Hematopoietic multipotent progenitor cell treated with erythropoietin and hydrocortisone succinate and interleukin-3 and kit ligand, for 15 days (in vitro differentiated cells): ENCODE data around the gene DIP2A.

ENCODE experiments used
- DNase-seq: peaks from one replicate; pipeline ENCODE4 v3.0.0-alpha.2; 2015; ENCODE audit warnings: low spot score

The DIP2A gene

DNA sequence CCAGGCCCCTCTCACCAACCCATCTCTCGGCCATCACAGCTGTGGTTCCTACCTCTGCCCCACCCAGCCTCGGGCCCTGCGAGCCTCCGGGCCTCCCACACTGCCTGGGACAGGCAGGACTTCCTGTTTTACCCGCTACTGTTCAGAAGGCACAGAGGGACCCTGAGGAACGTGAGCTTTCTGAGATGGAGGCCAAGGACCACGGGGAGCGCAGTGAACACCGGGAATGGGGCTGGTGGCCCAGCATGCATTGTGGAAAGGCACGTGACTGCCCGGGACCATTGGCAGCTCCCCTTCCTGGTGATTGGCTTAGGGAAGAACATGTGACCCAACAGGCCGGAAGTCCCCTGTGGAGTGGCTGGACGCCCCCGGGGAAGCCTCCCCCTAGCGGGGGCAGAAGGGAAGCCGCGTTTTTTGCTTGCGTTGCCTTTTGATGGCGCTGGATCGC, 139.2 kb downstream of the DIP2A start:
- no peak for DNase-seq

DNA sequence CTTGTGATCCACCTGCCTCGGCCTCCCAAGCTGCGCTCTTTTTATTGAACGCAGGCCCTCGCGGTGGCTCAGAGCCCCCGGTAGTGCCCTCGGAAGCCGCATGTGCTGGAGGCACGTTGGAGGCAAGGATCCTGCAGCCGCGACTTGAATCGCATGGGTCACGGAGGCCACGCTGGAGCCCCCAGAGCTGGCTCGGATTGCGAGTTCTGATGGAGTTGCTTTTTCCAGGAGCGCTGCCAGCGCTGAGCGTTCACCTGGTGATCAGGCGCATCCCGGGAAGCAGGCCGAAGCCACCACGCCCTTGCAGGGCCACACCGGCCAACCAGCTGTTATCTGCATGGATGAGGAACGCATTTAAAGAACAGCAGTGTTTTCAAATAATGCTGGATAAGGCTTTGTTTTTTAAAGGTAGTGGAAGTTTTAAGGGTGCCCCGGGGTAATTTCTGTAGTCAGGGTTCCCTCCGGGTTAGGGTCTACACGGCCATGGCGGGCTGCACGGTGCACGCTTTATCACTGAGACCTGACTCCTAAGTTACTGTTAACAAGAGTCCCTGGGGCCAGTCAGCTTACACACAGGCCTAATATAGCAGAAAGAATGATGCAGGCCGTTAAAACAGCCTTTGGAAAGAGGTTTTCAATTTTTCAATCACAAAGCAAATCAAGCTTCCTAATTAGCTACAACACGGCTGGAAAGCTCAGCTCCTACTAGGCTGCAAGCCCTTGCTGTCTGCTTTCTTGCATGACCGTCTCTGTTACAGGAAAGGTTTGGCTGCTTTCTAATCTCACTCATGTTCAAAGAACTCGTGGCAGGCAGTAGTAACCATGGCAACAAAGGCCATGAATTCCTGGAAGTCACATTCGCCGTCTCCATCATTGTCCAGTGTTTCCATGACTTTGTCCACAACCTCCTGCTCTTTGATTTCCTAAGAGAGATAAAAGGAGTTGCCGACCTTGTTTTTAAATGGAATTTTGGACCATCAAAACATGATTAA, 140.2 kb downstream of the DIP2A start:
- DNase-seq: no peak

DNA sequence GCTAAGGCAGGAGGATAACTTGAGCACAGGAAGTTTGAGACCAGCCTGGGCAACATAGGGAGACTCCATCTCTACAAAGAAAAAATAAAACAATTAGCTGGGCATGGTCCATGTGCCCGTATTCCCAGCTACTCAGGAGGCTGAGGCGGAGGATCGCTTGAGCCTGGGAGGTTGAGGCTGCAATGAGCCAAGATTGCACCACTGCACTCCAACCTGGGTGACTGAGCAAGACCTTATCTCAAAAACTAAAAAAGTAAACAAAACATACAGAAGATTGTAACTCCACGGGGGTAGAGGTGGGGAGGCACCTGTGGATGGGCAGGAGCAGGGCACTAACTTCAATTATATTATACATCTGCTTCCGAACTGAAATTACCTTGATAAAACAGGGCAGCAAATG, 141.6 kb downstream of the DIP2A start:
- no peak for DNase-seq

DNA sequence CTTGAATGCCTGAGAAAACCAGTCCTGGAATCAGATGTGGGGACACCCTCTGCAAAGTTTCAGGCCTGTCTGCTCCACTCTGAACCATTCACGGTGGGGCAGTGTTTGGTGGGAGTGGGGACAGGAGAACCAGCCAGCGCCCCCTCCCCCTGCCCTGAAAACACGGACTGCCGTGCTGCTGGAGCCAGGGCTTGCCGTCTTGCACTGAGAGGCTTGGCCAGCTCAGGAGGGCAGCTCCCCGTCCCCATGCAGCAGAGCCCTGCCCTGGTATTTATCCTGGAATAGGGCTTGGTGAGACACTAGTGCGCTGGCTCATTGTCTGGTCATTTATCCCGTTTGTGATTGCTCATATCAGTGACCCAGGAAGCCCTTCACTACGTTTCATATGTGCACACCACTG, 142.3 kb downstream of the DIP2A start:
- no peak for DNase-seq

DNA sequence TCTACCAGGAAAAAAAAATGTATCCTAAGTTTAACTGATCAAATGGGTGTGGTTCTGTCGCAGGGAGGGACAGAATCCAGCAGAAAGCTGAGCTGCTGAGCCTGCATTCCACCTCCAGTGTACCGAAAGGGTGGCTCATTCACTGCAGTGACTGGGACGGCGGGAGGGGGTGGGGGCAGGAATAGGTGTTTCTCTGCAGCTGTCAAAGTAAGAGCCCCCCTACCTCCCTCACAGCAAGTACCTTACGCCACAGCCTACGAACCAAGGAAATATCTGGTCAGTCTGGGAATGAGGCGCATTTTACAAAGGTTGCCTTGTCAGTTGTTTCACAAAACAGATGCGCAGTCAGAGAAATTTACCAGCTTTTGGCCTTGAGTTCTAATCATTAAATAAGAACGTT, 144.5 kb downstream of the DIP2A start:
- no peak for DNase-seq

DNA sequence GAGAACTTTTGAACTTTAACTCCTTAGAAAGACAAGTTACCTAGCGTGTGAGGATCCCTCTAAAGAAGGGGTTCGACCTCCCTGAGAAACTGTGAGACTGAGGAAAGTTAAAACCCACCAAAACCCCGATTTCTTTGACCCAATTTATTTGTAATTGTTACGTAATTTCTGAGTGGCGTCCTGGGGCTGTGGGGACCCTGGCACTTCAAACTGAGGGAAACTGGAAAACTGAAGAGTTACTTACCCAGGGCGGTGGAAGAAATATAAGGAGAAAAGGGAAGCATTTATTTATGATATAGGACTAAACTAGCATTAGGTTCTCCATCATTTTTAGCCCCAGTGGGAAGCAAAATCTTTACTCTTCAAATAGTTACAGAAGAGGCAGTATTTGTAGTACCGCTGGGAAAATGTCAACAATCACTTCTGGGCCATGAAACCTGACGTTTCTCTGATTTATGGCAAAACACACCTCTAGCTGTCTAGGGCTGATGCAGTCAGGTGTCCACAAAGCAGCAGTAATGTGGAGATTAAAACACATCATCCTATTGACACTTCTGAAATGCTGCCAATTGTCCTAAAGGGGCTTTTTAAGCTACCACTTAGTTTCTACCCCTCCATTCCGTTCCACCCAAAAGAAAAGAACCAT, 145.8 kb downstream of the DIP2A start:
- no peak for DNase-seq

DNA sequence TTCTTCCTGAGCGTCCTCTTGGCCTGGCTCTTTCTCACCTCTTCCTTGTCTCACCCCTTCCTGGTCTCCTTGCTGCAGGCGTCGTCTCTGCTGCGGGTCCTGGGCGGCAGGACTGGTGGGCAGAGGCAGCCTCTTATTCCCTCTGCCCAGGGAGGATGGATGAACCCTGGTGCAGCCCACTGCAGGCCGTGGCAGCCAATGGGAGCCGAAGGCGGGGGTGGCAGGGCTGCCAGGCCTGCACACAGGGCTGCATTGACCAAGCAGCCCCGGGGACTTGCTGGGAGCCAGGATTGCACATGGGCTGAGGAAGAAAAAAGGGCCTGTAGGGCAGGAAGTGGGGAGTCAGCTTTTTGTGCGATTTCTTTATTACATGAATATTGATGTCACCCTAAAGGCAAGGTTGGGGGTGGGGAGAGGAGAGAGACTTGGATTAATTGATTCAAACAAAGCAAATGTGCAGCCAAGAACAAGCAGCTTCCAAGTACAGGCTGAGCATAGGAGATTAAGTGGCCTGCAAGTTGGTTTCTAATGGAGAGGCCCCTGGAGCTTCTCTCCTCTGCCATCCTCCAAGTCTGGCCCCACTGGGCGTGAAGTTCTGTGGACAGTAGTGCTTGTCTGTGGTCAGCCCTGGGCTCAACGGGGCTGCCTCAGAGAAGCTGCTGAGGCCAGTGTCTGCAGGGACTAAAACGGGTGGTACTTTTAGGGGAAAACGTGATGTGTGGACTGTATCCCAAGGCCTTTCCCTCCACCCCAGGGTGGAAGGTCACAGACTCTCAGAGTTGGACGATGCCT, 146.5 kb downstream of the DIP2A start, which contains the start of gene S100B:
S100B (minus strand) TSS at position 108 of the 792 bp plus-strand sequence. CDS start 2,667 bp downstream, outside the sequence.
- no peak for DNase-seq

DNA sequence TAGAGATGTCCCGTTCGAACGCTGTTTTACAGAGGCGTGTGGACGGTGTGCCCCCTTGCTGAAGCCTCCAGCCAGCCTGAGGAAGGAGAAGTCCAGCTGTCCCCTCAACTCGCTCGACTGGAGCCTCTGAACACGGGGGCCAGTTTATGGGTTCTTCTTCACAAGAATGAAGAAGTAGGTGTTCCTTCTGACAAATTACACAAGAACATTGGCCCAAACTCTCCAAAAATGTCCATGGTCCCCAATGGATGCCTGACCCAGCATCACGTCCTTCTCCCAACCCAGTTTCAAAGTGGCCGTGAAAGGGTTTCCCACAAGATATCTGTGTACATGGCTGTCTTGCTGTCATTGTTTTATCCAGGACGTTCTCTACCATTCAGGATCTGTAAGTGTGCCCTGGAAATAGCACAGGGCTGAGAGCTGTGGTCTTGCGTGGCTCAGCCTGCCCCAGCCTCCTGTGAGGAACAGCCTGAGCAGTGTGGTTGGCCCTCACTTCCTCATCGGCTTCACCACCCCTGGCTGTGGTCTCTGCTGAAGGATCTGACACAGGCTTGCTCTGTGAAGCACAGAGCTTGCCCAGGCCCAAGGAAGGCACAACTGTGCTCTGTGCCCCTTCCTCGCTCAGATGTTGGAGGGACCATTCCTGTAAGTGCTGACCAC, 147.2 kb downstream of the DIP2A start:
- DNase-seq: no peak

DNA sequence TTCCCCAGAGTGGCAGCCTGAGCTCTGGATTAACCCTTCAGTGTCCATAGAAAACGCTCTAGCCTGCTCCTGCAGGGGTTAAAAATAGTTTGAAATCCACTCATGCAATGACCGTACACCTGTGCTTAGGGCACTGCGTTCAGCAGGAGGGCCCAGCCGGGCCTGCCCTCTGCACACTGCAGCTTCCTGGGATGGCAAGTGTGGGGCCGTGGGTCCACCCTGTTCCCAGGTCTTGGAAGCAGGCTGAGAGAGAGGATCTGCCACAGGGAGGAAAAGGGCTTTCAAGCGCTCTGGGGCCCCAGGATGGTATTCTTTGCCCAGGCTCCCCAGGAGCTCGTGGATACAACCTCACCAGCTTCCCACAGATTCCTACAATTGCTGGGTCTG, 147.7 kb downstream of the DIP2A start:
- DNase-seq: no peak

DNA sequence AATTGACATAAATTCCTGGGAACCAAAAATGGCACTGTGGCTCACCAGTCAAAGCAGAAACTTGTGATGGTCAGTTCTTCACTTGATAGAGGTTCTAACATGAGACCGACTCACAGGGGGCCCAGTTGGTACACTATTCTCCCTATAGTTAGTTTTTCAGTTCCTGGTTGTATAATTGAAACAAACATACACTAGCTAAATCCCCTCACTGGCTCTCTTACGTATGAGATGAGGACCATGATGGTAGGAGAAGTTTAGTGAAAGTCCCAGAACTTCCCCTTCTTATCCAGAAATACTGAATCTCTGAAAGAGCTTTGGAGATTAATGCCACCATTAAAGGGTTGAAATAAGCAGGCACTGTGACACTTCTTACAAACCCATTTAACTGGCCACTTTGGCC, 148.9 kb downstream of the DIP2A start:
- DNase-seq: no peak

DNA sequence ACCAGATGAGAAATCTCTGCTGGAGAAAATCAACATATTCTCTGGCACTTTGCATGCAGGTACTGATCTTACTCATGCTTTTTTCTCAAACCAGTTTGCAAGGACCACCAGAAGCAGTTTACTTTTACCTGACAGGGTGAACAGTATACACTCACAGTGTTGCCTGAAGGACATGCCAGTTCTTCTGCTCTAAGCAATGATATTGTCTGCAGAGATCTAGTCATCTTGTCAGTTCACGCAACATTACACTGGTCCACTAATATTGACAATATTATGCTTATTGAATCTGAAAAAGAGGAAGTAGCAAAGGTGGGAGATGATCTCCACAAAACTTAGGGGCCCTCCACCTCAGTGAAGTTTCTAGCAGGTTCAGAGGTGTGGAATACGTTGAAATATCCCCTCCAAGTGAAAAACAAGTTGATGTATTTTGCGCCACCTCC, 150.0 kb downstream of the DIP2A start:
- no peak for DNase-seq

DNA sequence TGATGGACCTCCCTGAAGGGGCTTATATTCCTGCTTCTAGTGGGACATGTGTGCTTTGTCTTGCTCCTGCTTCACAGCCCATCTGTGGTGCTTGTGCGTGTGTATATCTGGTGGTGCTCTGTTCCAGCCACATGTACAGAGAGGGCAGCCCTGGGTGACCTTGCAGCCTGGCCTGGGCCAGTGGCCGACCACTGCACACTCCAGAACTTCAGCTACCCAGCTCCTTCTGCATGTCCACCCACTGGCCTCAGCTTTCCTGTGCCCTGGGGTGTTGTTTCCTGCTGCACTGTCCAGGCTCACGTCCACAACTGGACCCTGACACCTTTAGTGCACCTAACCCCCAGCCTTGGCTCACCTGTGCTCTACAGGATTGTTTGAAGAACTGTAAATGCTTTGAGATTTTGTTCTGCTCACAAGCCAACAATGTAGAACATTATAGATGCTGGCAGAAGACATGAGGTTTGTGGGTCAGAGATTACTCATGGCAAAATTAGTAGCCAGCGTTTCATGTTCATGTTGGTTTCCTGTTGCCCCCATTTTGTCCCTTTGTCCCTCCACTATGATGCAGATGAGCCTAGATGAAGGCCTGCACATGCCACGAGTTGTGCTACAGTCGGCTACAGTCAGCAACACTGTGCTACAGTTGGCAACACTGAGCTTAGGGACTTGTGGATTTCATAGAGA, 151.5 kb downstream of the DIP2A start:
- no peak for DNase-seq

DNA sequence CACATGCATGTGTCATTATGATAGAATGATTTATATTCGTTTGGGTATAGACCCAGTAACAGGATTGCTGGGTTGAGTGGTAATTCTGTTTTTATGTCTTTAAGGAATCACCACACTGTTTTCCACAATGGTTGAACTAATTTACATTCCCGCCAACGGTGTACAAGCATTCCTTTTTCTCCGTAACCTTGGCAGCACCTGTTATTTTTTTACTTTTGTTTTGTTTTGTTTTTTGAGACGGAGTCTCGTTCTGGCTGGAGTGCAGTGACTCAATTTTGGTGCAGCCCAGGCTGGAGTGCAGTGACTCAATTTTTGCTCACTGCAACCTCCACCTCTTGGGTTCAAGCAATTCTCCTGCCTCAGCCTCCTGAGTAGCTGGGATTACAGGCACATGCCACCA, 154.7 kb downstream of the DIP2A start:
- DNase-seq: no peak

DNA sequence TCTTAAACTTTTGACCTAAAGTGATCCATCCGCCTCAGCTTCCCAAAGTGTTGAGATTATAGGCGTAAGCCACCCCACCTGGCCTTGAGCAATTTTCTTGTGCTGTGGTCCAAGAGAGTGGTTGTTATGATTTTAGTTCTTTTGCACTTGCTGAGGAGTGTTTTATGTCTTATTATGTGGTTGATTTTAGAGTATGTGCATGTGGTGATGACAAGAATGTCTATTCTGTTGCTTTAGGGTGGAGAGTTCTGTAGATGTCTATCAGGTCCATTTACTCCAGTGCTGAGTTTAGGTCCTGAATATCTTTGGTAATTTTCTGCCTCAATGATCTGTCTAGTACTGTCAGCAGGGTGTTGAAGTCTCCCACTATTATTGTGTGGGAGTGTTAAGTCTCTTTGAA, 157.4 kb downstream of the DIP2A start:
- DNase-seq: no peak

DNA sequence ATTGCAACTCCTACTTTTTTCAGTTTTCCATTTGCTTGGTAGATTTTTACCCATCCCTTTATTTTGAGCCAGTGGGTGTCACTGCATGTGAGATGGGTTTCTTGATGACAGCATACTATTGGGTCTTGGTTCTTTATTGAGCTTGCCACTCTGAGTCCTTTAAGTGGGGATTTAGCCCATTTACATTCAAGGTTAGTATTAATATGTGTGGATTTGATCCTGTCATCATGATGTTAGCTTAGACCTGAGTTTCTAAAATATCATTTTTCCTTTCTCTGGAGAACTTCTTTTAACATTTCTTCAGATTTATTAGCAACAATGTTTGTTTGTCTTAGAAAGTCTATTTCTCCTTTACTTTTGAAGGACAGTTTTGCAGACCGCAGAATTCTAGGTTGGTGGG, 158.0 kb downstream of the DIP2A start:
- DNase-seq: no peak

DNA sequence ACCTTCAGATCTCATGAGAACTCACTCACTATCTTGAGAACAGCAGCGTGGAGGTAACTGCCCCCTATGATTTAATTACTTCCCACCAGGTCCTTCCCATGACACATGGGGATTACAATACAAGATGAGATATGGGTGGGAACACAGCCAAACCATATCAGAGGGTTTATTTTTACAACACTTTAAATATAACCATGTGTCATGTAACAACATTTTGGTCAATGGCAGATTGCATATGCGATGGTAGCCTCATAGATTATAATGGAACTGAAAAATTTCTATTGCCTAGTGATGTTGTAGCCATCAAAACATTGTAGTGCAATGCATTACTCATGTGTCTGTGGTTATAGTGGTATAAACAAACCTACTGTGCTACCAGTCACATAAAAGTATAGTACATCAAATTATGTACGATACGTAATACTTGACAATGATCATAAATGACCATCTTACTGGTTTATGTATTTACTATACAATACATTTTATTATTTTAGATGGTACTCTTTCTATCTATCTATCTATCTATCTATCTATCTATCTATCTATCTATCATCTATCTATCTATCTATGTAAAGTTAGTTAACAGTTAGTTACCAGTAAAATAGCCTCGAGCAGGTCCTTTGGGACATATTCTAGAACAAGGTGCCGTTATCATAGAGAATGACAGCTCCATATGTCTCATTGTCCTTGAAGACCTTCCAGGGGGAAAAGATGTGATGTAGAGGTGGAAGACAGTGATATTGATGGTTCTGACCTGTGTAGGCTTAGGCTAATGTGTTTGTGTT, 158.8 kb downstream of the DIP2A start:
- DNase-seq: no peak

DNA sequence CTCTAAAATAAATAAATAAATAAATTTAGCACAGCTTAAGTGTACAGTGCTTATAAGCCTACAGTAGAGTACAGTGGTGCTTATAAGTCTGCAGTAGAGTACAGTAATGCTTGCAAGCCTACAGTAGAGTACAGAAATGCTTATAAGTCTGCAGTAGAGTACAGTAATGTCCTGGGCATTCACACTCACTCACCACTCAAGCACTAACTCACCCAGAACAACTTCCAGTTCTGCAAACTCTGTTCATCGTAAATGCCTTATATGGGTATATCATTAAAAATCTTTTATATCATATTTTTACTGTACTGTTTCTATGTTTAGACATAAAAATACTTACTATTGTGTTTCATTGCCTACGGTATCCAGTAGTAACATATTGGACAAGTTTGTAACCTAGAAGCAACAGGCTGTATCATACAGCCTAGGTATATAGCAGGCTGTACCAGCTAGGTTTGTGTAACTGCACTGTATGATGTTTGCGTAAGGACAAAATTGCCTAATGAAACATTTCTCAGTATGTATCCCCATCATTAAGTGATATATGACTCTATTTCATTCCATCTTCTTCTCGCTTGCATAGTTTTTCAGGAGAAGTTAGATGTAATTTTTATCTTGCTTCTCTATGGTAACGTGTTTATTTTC, 160.2 kb downstream of the DIP2A start:
- no peak for DNase-seq
